GM18526 (cell line): Measurements from ENCODE around the gene MAGEF1.

Experiments used
- POLR2A ChIP-seq: IDR thresholded peaks from 3 replicates; pipeline ENCODE4 v1.6.1; 2011; ENCODE audit not compliant: insufficient read length; ENCODE audit errors: extremely low read depth

The MAGEF1 gene

DNA sequence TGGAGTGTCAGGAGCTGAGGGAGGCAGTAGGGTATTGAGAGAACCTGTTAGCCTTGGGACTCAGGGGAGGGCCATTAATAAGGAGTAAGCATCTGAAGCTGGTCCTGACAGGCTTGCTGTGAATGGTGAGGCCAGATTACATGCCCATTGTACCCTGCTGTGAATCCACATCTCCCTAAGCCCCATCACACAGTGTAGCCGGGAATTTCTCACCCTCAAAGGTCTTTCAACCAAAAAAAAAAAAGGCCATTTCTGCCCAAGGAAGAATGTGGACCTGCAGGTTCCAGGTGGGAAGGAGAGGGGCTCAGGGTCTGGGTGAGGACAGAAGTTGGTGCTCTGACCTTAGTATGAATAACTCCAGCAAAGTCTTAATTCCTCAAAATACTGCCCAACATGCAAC, 37.2 kb downstream of the MAGEF1 start:
- TF ChIP-seq POLR2A: no peak

GRCh38 chr3:184672977-184673870, 38.6 kb downstream of the MAGEF1 start:
- TF ChIP-seq POLR2A: no peak

DNA sequence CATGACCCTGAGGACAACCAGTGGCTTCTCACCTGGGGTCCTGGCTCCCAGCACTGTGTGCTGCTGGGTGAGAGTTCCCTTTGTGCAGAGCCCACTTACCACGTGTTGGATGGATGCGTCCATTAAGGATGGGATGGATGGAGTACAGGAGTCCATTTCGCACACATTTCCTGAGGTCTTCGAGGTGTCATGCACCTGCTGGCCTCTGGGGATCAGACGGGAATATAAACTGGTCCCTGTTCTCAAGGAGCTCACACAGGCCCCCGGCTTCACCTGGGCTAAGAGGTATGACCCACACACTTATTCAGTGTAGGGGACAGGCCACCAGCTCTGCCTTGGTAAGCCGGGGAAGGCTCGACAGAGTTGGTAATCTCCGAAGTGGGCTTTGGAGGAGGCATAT, 39.5 kb downstream of the MAGEF1 start:
- no peak for TF ChIP-seq POLR2A

DNA sequence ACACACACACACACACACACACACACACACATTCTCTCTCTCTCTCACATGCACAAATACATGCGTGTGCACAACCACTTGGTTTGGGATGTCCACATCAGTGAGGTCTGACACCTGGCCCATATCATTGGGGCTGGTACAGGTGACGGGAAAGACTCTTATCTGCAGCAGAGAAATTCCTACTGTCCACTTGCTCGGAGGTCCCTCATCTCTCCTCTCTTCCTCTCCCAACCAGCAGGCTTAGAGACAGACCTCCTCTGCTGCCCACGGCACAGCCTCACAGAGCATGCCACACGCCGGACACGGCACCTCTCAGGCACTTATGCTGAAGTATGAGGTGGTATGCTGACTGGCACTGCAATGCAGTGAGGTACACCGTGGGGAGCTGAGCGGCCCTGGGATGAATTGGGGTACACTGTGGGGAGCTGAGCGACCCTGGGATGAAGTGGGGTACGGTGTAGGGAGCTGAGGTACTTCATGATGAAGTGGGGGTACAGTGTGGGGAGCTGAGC, 41.7 kb downstream of the MAGEF1 start:
- no peak for TF ChIP-seq POLR2A

GRCh38 chr3:184669578-184669977, 42.3 kb downstream of the MAGEF1 start:
- TF ChIP-seq POLR2A: no peak

DNA sequence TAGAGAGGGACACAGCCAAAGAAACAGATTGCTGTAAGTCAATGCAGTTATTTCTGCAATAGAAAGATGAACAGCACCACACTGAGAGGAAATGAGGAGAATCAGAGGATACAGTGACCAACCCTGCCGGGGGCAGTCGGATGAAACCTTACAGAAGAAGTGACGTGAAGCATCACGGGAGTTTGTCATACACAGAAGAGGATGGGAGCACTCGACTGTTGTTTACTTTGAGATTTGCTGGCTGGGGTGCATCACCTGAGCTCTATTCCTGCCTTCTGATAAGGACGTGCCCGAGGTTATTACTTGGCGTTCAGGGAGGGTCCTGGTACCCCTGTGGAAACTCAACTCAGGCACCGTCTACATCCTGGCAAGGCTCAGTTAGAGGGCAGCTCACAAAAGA, 45.4 kb downstream of the MAGEF1 start:
- no peak for TF ChIP-seq POLR2A

DNA sequence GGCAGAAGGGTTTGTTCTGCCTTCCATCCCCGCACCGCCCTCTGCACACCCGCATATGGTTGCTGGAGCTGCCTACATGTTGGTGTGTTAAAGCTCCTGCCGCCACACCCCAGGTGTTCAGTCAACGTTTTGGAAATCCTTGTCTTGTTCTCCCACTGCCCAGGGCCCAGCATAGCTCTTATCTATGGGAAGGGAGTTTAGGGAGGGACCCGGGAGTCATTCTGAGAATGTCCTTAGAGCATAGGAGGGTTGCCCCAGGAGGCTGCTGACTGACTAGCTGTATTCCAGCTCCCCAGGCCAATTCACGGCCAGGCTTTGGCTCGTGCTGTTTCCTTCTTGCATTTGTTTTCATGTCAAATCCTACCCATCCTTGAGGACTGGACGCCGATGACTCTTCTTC, 46.8 kb downstream of the MAGEF1 start:
- no peak for TF ChIP-seq POLR2A

- no peak for TF ChIP-seq POLR2A
Observed at GRCh38 chr3:184663756-184664155, 48.1 kb downstream of the MAGEF1 start.

- TF ChIP-seq POLR2A: no peak
Observed at GRCh38 chr3:184663356-184663755, 48.5 kb downstream of the MAGEF1 start.

- TF ChIP-seq POLR2A: no peak
Observed at GRCh38 chr3:184662187-184662586, 49.7 kb downstream of the MAGEF1 start.

GRCh38 chr3:184660931-184661330, 50.9 kb downstream of the MAGEF1 start:
- no peak for TF ChIP-seq POLR2A
